IPS-NIHi11 (cell line): ENCODE results near the gene LRP8.

Experiments used
- DNase-seq: peaks from one replicate; pipeline ENCODE4 v3.0.0; 2012; ENCODE audit warnings: mixed read lengths, low spot score

LRP8 gene

DNA sequence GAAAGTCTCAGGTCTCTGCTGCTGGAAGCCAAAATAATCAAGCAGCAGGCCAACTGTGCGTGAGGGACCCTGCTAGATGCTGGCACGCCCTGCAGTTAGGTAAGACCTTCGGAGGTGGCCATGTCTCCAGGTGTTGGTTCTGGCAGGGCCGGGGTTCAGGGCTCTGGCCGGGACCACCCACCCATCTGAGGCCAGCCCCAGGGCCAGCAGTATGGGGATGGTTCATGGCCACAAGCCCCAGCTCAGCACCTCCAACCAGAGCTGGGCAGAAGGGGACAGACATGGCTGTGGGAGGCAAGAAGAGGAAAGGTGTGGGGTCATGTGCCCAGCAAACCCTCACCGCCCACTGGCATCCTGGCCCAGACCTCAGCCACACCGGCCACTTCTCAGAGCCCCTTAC lies 23.3 kb downstream of the LRP8 start:
- DNase-seq = no peak

GRCh38 chr1:53303726-53304515 lies 23.9 kb downstream of the LRP8 start:
- DNase-seq = no peak

DNA sequence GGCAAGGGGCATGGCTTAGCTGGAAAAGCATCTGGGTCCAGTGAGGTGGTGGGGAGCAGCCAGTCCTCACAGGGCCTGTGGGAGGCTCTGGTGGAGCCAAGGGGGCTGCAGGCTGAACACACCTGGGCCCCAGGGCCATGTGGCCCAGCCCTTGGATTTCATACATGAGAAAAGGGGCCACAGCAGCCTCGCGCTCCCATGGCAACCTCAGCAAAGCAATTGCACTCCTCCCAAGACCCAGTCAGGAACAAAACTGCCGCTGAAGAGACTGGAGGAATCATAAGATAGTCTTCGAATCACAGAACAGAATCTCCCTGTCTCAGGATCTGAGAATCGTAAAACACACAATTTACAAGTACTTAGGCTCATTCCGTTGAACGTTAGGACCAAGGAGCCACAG lies 24.6 kb downstream of the LRP8 start:
- no peak for DNase-seq

GRCh38 chr1:53299233-53299632 lies 28.6 kb downstream of the LRP8 start:
- no peak for DNase-seq

DNA sequence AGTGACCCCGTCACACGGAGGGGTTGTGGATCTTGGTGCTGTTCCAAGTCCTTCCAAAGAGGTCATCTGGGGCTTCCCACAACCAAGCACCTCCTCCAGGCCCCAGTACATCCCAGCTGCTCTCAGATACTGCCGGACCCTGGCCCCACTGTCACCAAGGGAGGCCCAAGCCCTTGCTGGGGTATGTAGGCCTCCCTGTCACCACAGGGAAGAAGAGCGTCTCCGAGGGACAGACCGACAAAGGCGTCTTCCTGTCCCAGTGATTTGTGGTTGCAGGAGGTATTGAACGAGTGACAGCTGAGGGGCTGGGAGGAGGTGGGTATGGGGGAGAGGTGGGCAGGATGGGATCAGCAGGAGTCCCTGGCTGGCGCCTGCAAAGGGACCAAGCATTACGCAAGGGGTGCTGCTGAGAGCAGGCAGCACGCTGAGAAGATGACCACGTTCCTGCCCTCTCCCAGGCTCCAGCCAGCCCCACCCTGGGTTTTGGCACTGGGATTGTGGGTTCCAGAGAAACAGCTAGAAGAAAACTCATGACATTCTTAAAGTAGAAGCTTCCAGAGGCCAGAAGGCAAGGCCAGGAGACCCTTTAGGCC lies 29.7 kb downstream of the LRP8 start:
- DNase-seq = no peak

- DNase-seq = no peak
Observed at GRCh38 chr1:53297195-53297594, 30.7 kb downstream of the LRP8 start.

GRCh38 chr1:53296117-53296749 lies 31.6 kb downstream of the LRP8 start:
- DNase-seq = peak; percentile 45

GRCh38 chr1:53295726-53296116 lies 32.1 kb downstream of the LRP8 start:
- no peak for DNase-seq

DNA sequence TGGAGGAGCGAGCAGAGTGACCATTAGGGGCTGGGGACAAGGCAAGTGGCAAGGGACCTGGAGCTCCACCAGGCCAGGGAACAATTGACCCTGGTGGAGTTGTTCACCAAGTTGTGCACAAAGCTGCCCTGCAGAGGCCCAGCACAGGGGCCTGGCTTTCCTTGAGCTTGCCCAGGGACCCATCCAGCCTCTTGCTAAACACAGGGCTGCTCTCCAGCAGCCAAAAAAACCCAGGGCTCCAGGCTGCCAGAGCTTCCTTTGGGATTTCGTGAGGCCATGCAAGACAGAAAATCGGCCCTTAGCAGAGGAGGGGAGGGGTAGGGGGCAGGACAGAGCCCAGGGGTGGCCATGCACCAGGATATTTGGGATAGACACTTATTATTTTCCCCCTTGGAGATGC lies 32.6 kb downstream of the LRP8 start:
- no peak for DNase-seq

GRCh38 chr1:53294567-53294966 lies 33.3 kb downstream of the LRP8 start:
- DNase-seq = no peak

GRCh38 chr1:53294061-53294460 lies 33.8 kb downstream of the LRP8 start:
- no peak for DNase-seq

- DNase-seq = no peak
Observed at GRCh38 chr1:53293123-53293522, 34.7 kb downstream of the LRP8 start.

DNA sequence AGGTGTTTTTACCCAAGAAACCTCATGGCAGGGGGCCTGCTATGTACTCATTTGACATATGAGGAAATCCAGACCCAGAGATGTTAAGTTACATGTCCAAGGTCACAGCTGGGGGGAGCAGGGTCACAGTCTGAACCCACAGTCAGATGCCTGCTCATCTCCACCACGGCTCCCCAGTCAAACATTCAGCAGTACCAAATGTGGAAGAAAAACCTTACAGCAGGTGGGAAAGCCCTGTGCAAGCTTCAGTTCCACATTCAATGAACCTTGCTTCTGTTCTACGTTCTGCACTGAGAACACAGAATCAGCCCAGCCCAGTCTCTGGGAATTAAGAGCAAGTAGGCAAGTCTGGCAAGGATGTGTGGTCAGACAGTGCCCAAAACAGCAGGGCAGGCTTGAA lies 35.2 kb downstream of the LRP8 start:
- no peak for DNase-seq

- DNase-seq = no peak
Observed at GRCh38 chr1:53291574-53291973, 36.3 kb downstream of the LRP8 start.

DNA sequence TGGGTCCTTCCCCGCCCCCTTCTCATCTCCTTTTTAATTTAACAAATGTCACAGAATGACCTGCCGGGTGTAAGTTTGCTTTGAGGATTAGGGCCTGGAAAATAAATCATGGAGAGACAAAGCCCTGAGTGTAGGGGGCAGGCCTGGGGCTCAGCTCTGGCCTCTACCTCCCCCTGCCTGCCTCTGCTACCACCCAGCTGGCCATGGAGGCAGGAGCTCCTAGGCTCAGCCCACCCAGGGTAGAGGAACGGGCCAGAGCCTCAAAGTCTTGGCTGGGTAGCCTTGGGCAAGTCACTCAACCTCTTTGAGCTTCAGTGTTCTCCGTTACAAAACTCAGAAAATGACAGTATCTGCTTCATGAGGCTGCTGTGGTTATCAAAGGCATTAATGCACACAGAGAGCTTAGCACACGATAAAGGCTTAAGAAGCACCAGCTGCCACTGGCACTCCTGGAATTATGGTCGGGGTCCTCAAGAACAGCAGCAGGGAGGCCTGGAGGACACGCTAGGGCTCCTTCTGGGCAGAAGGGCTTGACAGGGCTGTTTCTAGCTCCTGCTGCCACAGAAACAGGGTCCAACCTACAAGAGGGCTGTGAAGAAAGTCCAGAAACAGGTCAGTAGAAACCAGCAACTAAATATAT lies 39.0 kb downstream of the LRP8 start:
- no peak for DNase-seq

DNA sequence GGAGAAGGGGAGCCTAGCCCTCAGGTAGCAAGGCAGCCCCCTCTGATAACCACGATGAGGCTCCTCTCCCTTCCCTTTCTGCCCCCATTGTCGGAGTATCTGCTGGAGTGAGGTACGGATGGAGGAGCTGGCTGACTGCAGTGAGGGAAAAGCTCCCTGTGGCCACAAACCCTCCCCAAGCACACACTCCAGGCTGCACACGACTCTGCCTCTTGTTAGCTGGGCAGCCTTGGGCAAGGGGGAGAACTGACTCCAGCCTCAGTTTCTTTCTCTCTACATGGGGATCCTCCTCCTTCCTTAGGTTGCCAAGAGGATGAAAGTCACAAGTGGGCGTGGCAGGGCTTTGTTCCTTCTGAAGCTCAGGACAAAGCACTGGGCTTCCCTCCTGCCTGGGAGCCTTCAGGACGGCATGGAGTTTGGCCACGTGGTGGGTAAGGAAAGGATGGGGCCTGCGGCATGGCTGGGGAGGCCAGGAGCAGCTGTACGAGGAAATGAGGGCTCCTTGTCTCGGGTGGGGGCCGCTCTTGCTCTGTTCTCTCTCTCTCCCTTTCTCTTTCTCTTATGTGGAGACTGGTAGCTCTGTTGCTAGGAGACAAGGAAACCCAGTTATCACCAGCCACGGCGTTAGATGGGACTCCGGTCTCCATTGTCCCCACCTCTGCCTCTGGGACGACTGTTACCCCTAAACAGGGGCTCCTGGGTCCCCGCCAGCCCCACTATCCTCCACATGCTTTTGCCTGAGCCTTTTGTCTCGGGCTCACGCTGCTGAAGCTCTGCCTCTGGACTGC lies 39.7 kb downstream of the LRP8 start:
- DNase-seq = peak; percentile 46

GRCh38 chr1:53286955-53287354 lies 40.9 kb downstream of the LRP8 start:
- peak; percentile 50 for DNase-seq

- DNase-seq = no peak
Observed at GRCh38 chr1:53285969-53286760, 41.7 kb downstream of the LRP8 start.

- DNase-seq = no peak
Observed at GRCh38 chr1:53285546-53285945, 42.3 kb downstream of the LRP8 start.

DNA sequence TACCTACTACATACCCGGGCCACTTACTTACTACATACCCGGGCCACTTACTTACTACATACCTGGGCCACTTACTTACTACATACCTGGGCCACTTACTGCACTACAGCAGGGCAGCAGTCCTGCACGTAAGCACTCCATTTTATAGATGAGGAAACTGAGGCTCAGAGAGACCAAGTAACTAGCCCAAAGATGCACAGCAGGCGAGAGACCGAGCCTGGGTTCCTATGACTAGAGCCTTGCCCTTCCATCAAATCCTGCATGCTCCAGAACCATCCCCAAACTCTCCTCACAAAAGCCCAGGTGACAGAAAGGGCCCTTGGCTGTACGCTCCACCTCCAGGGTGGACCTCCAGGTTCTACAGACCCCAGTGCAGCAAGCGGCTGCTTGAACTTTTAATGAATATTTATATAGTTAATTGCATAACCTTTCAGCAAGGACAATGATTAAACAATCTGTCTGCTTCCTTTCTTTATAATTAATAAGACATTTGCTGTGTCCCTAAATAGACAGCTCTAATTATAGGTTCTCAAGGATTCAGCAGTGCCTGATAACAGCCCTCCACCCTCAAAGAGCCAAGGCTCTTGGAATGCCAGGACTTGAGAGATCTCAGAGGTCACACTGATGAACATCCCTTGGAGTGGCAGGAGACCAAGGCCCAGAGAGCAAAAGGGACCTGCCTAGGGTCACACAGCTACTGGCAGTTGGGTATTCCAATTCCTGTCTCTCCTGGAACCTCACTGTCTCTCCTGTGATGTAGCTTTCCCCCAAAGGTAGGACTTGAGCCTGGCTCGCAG lies 43.4 kb downstream of the LRP8 start:
- no peak for DNase-seq
